HuH-7.5 (cell line): ENCODE data around the gene HTRA2.
A peak's percentile ranks its signal among the peaks of the same experiment; 100 is the strongest.
"Not testable (repeated sequence)": the region's sequence is repeated elsewhere in the genome, so short reads cannot be mapped to it uniquely, and the experiment has no call there.

ENCODE experiments used
- DNase-seq: peaks from one replicate; pipeline ENCODE4 v3.0.0; 2011; ENCODE audit warnings: low spot score

The HTRA2 gene

DNA sequence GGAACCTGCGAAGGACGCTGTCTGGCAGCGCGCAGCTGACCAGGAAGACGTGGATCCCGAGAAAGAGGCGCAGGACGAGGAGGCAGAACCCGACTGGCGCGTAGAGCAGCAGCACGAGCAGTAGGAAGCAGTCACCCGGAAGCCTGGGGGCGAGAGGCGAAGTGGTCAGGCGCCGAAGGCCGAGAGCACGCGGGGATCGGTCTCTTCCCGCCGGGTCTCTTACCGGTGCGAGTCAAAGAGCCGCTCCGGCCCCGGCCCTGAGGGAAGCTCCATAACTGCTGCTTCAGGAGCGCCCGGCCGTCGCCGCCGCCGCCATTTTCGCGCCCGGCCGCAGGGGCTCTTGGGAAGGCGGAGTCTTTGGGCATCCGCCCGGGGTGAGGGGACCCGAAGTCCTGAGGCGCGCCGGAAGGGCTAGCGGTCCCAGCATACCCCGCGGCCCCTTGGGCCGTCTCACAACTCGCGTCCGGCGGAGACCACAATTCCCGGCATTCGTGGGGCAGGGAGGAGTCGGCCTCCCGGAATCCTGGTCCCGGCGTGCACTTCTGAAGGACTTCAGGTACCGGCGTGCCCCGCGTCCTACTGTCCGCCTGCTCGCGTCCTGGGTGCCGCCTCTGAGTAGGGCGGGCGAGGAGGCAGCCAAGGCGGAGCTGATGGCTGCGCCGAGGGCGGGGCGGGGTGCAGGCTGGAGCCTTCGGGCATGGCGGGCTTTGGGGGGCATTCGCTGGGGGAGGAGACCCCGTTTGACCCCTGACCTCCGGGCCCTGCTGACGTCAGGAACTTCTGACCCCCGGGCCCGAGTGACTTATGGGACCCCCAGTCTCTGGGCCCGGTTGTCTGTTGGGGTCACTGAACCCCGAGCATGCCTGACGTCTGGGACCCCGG is at the start of gene HTRA2, which contains the start of gene AUP1:
TSS of gene HTRA2 (plus strand) at position 577 of the 882 bp plus-strand sequence. CDS start at position 651, 74 bp downstream.
TSS of gene AUP1 (minus strand) at position 350 of the 882 bp plus-strand sequence. CDS start at position 273, 77 bp downstream.
- DNase-seq: peak; percentile 97

DNA sequence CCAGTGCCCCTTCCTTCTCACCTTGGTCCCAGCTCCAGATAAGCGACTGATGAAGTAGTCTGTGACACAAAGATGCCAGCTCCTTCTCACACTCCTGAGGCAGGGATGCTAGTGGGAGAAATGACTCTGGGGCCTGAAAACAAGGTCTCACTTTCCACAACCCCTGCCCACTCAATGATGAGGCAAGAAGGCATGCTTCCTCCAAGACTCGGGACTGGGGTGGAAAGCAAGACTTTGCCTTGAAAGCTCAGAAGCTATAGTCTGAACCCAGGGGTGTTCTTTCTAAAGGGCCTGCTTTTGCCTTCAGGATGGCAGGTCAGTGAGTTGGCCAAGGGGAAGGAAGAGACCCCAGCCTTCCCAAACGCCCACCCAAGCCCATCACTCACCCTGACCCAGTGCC is 48.3 kb upstream of the HTRA2 start:
- DNase-seq: no peak

DNA sequence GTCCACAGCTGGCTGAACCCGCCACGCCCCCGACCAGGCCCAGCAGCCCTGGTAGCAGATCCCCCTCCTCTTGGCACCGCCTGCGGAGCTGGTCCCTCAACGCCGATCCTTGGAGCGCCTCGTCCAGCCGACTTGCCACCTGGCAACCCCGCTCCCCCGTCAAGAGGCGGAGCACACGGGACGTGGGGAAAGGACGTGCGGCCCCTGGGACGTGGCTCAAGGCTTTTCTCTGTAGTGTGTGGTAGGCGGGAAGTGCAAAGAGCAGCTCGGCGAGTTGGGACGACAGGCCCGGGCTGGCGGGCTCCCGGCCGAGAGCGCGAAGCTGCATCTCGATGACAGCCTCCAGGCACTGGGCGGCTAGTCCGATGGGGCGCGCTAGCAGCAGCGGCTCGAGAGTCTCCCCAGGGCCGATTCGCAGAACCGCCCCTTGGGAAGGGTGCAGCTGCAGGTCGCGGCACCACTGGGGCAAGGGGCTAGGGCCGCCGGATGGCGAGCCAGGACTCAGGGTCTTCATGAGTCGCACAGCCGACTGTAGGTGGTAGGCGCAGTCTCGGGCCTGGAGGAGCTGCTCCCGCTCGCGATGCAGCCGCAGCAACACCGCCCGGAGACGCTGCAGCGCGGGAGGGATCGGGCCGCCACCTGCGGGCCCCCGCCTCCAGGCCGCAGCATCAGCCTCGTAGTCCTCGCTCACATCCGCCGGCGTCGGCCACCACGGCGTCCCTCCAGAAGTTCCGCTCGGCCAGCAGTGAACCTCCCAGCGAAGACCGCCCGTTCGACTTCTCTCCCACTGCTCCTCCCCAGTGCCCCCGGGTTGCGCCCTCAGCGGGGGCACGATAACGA is 47.6 kb upstream of the HTRA2 start:
- DNase-seq: no peak

DNA sequence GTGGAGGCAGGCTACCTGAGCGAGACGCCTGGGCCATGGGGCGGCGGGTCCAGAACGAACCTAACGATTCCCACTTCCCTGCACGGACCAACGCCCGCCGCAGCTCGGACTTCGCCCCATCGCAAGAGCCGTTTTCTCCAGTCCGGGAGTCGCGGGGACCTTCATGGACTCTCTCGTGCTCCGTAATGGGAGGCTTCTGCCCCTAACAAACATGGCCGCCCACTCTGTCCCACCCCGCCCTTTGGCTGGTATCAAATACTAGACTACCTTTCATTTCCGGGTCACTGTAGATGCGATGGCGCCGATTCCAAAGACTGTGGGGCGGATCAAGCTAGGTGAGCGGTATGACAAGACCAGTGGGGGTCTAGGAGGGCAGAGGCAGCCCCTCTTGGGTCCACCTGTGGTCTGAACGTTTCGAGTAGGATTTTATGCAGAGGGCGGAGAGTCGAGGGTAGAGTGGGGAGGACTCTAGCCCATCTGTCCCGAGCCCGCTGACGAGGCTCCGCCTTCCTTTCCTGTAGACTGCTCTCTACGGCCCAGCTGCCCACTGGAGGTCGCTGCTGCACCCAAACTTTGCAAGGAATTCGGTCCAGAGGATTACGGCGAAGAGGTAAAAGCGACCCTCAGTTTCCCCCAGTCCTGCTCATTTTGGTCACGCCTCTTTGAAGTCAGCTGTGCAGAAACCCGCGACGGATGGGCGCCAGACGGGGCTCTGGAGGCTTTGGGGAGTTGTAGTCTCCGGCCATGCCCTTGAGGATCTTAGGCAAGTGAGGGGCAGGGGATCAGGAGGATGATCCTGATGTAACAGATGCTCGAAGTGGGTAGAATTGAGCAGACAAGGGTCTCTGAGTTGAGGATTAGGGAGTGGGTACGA is 46.7 kb upstream of the HTRA2 start, which contains the start of the genes CCDC142 and TTC31:
TSS of gene CCDC142 (minus strand) at position 198 of the 874 bp plus-strand sequence. CDS start at position 37, 161 bp downstream.
TSS of gene TTC31 (plus strand) at position 281 of the 874 bp plus-strand sequence. CDS start at position 296, 15 bp downstream.
- no peak for DNase-seq

DNA sequence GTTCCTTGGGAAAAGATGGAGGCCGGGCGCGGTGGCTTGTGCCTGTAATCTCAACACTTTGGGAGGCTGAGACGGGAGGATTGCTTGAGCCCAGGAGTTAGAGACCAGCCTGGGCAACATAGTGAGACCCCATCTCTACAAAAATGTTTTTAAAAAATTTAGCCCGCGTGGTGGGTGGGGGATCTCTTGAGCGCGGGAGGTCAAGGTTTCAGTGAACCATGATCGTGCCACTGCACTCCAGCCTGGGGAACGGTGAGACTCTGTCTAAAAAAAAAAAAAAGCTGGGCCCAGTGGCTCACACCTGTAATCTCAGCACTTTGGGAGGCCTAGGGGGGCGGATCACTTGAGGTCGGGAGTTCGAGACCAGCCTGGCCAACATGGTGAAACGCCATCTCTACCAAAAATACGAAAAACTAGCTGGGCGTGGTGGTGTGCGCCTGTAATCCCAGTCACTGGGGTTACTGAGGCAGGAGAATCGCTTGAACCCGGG is 46.0 kb upstream of the HTRA2 start:
- not testable (repeated sequence) for DNase-seq

DNA sequence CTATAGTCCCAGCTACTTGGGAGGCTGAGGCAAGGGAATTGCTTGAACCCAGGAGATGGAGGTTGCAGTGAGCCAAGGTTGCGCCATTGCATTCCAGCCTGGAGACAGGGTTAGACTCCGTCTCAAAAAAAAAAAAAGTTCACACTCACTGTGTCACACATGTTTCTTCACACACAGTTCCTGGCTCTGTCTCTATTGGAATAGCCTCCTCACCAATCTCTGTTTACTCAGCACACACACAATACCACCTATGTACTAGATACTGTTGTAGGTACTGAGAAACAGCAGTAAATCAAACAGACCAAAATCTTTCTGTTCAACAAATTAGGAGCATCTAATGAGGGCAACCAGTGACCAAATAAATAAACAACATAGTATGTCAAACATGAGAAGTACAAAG is 43.6 kb upstream of the HTRA2 start:
- no peak for DNase-seq

DNA sequence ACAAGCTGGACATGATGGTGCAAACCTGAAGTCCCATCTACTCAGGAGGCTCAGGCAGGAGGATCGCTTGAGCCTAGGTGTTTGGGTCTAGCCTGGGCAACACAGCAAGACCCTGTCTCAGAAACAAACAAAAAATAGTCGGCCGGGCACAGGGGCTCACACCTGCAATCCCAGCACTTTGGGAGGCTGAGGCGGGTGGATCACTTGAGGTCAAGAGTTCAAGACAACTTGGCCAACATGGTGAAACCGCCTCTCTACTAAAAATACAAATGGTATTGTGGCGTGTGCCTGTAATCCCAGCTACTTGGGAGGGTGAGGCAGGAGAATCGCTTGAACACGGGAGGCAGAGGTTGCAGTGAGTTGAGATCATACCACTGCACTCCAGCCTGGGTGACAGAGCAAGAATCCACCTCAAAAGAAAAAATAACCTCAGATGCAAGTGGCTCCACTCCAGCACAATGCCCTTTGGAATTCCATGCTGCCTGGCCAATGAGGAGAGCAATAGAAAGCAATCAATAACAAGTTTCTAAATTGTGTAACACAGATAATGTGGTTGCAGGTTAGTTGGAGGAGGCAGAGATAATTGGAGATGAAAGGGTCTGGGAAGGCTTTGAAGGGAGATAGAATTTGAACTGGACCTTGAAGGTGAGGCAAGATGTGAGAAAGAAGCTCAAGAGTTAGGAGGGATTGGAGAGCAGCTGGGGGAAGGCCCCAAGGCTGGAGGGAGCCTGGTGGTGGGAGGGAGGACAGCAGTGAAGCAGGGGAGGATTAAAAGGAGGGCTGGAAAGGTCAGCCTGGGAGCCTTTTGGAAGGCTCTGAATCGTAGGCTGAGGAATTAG is 40.9 kb upstream of the HTRA2 start:
- DNase-seq: no peak

DNA sequence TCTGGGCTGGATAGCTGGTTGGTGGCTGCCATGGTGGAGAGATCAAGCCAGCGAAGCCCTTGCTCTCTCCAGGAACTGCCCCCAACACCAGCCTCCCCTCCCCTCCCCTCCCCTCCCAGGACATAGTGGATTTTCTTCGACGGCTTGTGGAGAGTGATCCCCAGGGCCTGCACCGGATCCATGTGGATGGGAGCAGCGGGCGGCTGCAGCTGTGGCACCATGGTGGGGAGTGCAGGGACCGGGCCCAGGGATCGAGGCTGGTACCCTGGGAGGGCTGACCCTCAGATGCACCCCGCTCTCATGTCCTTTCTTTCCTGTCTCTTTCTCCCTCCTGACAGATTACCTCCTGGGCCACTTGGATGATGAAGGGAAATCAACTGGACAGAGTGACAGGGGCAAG is 39.8 kb upstream of the HTRA2 start:
- DNase-seq: no peak

DNA sequence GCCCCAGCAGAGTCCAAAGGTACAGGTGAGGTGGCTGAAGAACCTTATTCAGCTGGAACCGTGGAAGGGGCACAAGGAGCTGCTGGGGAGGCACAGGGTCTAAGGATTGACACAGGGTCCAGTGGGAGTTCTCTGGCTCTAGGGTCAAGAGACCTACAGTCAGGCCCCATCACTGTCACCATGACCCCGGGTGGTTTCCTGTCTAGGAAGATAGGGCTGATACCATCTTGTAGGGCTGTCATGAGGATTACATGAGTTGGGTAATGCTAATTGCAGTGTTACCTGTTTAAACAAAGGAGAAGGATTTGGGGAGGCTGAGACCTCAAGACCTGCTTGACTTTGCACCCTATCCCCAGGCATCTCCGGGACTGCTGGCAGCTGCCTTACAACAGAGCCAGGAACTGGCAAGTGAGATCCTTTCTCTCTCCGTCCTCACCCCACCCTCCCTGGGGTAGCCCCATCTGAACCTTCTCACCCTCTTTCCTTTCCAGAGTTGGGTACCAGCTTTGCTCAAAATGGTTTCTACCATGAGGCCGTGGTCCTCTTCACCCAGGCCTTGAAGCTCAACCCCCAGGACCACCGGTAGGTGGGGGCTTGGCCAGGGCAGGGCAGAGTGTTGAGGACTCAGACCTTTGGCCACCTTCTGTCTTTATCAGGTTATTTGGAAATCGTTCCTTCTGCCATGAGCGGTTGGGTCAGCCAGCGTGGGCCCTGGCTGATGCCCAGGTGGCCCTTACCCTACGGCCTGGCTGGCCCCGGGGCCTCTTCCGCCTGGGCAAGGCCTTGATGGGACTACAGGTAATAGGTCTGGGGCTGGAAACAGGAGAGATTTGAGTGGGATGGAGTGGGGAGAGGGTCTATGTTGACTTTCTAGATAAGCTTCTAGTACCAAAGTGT is 37.8 kb upstream of the HTRA2 start:
- no peak for DNase-seq

DNA sequence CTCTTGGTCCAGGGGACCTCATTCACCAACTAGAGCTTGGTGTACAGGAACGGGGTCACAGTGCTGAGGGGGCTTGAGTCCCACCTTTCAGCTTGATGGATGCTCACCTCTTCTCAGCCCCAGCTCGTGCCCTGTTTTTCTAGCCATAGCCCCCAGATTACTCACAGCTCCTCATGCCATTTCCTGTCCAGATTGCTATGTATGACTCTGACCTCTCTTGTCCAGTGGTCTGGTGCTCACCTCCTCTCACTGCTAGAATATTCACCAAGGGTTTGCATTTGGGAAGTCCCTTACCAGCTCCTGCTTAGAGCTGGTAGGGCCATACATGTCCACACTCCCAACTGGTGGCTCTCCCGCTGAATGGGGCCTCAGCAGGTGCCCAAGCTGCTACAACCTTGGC is 36.2 kb upstream of the HTRA2 start:
- DNase-seq: no peak

DNA sequence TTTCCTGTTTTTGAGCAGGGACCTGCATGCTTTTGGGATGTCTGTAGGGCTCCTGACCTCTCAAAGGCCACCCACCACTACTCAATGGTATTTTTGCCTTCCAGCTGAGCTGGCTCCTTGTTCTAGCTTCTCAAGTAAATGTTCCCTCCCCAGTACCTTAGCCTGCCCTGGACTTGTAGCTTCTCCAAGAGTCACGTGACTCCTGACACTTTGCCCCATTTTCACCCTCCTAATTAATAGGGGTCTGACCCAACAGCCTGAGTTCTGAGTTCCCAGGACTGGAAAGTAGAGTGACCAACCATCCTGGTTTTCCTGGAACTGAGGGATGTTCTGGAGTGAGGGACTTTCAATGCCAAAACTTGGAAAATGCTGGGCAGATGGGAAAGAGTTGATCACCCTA is 34.3 kb upstream of the HTRA2 start:
- DNase-seq: no peak

DNA sequence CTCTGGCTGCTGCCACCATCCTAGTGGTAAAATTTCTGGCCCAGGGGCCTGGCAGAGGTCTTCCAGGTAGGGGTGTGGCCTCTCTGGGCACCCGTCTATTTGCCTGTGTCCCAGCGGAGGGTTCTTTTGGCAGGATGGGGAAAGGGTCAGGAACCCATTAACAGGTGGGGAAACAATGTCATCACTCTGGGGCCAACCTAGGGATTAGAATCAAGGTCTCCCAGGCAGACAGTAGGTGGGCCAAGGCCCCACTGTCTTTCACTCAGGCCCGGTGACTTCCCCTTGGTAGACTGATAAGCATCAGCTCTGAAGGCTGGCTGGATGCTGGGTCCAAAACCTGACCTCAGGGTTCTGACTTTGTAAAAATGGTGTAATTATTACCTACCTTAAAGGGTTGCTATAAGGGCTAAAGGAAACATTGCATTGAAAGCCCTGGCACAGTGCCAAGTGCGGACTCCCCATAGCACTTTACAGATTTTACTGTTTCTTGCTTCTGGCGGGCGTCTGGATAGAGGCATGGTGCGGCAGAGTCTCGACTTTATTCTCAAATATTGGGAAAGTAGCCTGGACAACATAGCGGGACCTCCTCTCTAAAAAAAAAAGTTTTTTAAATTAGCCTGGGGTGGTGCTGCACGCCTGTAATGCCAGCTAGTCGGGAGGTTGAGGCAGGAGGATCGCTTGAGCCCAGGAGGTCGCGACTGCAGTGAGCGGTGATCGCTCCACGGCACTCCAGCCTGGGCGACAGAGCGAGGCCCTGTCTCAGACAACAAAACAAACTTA is 32.5 kb upstream of the HTRA2 start:
- no peak for DNase-seq

DNA sequence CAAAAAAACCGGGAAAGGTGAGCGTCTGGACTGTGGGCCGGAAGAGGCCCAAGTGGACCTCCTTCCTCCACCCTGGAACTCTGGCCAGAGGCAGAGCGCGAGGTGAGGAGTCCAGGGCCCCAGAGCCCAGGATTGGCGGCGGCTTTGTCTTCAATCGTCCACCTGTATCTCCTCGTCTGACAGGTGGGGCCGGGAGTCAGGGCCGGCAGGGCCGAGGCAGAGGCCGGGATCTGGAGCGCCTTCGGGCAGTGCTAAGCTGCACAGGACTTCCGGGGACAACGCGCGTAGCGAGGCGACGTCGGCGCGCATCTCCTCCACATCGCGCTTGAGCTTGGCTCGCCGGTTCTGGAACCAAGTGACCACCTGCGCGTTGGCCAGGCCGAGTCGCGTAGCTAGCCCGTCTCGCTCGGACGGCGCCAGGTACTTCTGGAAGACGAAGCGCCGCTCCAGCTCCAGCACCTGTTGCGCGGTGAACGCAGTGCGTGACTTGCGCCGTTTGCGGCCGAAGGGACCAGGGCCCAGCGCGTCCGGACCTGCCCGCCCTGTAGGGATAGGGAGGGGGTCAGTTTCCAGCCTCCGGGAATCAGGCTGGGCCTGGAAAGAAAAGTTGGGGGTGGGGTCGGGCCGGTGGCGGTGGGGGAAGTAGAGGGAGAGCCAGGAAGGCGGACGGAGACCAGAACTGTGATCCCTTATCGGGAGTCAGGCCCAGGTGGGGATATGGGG is 31.8 kb upstream of the HTRA2 start:
- DNase-seq: no peak

DNA sequence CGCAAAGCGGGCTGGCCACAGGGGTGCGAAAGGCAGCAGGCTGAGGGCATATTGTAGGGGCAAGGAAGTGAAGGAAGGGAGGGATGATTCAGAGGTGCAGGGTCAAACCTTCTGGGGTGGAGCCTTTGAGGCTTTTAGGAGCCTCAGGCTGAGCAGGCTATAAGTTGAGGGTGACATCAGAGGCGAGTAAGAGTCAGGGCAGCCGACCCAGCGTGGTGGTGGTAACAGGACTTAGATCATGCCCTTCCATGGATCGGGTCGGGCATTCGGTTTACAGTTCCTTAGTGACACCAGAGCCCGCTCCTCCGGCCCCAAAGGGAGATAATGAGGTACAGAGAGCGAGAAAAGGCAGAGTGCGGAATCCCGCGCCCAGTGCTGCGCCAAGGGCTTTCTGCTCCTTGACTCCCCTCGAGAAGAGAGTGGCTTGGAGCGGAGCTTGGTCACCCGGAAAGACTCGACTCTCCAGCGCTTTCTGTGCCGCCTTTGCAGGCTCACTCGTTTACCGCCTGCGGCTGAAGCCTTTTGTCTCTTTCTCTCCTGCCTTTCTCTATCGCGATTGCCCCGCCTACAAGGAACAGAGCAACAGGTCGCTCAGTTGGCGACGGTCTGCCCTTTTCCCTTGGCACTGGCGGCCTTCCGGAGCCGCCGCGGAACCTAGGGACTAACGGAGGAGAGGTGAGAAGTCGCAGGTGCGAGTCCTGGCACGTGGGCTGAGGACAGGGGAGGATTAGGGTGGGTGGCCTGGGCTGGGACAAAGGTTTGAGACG is 31.1 kb upstream of the HTRA2 start:
- DNase-seq: no peak

DNA sequence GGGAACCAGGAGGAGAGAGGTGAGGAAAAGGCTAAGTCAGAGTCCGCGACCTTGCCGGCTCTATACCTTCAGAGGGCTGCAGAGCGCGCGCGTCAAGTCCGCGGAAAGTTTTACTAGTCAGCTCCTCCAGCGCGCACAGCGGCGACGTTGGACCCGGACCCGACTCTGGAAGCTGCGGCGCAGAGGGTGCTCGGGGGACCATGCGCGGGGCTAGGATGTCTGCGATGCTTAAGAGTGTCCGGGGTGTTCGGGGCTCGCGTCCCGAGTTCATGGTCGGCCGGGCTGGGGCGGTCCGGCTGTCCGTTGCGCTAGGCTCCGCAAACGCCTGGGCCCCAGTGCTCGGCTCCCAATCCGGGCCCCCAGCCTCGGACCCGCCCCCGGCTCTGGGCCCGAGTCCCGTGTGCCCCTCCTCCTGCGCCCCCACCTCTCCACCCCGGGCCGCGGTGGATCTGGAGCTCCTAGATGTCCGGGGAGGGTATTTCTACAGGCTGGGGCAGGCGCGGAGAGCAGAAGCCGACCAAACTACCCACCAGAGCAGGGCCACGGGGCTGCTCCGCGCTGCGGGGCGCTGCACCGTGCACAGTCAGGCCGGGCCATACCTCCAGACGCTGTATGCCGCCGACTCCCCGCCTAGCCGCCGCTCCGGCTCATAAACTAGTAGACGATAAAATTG is 30.3 kb upstream of the HTRA2 start, which contains the start of gene LBX2:
TSS of gene LBX2 (minus strand) at position 337 of the 673 bp plus-strand sequence. CDS start at position 271, 66 bp downstream.
- no peak for DNase-seq

DNA sequence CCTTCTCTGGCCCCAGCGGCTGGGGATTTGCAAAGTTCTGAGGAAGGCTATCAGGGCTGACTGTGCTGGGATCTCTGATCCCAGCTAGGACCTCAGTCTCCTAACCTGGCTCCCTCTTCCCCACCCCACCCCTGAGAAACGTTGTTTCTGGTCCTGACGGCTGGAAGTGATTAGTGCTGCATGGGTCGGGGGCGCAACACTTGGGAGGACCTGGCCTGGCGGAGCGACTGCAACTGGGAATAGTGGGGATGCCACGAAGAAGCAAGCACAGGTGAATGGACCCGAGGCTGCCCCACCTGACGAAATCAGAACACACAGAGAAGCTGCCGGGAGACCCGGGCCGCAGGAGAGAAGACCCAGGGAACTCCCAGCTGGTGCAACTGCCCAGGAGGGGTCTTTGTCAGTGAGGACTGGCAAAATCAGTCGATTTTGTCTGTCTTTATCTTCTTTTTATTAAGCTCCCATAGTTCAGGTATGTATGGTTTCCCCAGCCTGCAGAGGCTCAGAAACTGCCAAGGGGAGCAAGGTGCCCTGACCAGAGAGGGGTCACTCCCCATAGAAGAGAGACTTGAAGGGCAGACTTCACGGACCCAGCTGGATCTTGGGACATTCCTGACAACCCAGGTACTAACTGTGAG is 29.7 kb upstream of the HTRA2 start:
- no peak for DNase-seq
